ENCODE measurements around the gene WDR38.

DNA sequence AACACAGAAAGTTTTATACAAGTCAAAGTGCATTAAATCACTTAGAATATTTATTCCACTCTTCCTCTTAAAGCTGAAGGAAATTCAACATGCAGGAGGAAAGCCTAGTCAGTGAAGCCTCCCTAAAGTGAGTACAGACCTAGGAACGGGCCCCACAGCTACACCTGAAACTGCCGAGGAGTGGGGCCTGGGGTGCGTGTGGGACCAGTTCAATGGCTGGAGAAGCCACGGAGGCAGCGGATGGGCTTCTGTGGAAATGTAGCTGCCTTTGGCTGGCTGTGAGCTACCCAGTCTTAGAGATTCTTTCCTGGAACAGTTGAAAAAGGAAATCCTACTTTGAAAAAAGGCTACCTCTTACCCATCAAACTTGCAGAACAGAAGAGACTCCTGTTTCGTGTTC lies 25.3 kb downstream of the WDR38 start:
- TF ChIP-seq POLR2A (IDR thresholded peaks at IDR 0.05) = no peak
- TF ChIP-seq, protein P1, sequence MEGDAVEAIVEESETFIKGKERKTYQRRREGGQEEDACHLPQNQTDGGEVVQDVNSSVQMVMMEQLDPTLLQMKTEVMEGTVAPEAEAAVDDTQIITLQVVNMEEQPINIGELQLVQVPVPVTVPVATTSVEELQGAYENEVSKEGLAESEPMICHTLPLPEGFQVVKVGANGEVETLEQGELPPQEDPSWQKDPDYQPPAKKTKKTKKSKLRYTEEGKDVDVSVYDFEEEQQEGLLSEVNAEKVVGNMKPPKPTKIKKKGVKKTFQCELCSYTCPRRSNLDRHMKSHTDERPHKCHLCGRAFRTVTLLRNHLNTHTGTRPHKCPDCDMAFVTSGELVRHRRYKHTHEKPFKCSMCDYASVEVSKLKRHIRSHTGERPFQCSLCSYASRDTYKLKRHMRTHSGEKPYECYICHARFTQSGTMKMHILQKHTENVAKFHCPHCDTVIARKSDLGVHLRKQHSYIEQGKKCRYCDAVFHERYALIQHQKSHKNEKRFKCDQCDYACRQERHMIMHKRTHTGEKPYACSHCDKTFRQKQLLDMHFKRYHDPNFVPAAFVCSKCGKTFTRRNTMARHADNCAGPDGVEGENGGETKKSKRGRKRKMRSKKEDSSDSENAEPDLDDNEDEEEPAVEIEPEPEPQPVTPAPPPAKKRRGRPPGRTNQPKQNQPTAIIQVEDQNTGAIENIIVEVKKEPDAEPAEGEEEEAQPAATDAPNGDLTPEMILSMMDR (IDR thresholded peaks at IDR 0.05) = no peak

Measured in thyroid gland (tissue), 4 donors.